Uterus (tissue), 4 donors: Measurements from ENCODE around the gene NRXN2. TPM values are rescaled to one million over a fixed set of nuclear protein-coding genes. Genes with fewer than 3 reads are reported as not detected.

ENCODE experiments used
- DNase-seq, 2 donors: peaks; one replicate each; pipeline ENCODE4 v3.0.0-alpha.2; 2019 to 2020
- H3K27ac ChIP-seq, 2 donors: fragments of 200-600 bp; sonication (generic); 1 replicate in 1 of 2; 2 replicates in 1 of 2; pipeline ENCODE4 v1.5.1; 2016 to 2018
- H3K27me3 ChIP-seq, 2 donors: fragments of 200-600 bp; sonication (generic); one replicate each; pipeline ENCODE4 v1.5.1; 2018 to 2019; ENCODE audit warnings: control low read depth in 1 of 2
- H3K36me3 ChIP-seq, 2 donors: fragments of 200-600 bp; sonication (generic); one replicate each; pipeline ENCODE4 v1.5.1; 2019; ENCODE audit warnings: control low read depth in 1 of 2
- H3K4me1 ChIP-seq, 2 donors: fragments of 200-600 bp; sonication (generic); one replicate each; pipeline ENCODE4 v1.5.1; 2018 to 2019; ENCODE audit warnings: control low read depth in 1 of 2
- H3K4me3 ChIP-seq, 2 donors: fragments of 200-600 bp; sonication (generic); 1 replicate in 1 of 2; 2 replicates in 1 of 2; pipeline ENCODE4 v1.5.1; 2018 to 2019; ENCODE audit warnings: mild to moderate bottlenecking in 1 of 2
- H3K9me3 ChIP-seq, 2 donors: fragments of 200-600 bp; sonication (generic); one replicate each; pipeline ENCODE4 v1.5.1; 2019; ENCODE audit warnings: control low read depth in 1 of 2
- CTCF ChIP-seq, 4 experiments: fragments of 200-600 bp in 2 of 4; fragments of 450-650 bp in 2 of 4; sonication (generic) in 2 of 4; IDR thresholded peaks; one replicate each; pipeline ENCODE4 v1.5.1; 2016 to 2019; ENCODE audit warnings: antibody characterized with exemption in 4 of 4, mild to moderate bottlenecking in 2 of 4, moderate library complexity in 1 of 4
- POLR2A ChIP-seq, 2 donors: fragments of 450-650 bp; IDR thresholded peaks; one replicate each; pipeline ENCODE4 v1.6.1; 2016; ENCODE audit warnings: antibody characterized with exemption in 2 of 2, mild to moderate bottlenecking in 1 of 2, moderate library complexity in 1 of 2
- intact Hi-C: fragments of 100-400 bp; cut with DNase I; formaldehyde crosslinking; loops from one replicate; pipeline ENCODE4 v1.15.1; 2023; ENCODE audit warnings: low total_unique reads
- total RNA-seq, 4 donors: library from RNA; depleted of rRNA in 3 of 4; stranded (reverse); fragments of >200 nt in 3 of 4; gene quantifications; one replicate each; pipeline versions ENCODE4 v1.1.0 to v1.2.4, GENCODE V29; 2014 to 2023
- donor health status: DM: yes; HTN: yes; CAD: no.

The NRXN2 gene
- total RNA-seq, 4 donors from 2014 or later: 0.88 to 48.4 (median 12.6) TPM

- no peak for DNase-seq
- Histone ChIP-seq H3K27me3 (no peaks in the 10 kb centered on the region), H3K4me1 (no peaks in the 10 kb centered on the region), H3K9me3 (no peaks in the 10 kb centered on the region), H3K27ac (no peak overlapping the region), H3K4me3 (no peak overlapping the region), H3K36me3 (no peaks in the 10 kb centered on the region)
- intact Hi-C loops: no loop called here
- TF ChIP-seq POLR2A (IDR thresholded peaks at IDR 0.05): no peak
- TF ChIP-seq CTCF (IDR thresholded peaks at IDR 0.05): no peak
Measured at GRCh38 chr11:64661146-64661545, 61.9 kb downstream of the NRXN2 start.

DNA sequence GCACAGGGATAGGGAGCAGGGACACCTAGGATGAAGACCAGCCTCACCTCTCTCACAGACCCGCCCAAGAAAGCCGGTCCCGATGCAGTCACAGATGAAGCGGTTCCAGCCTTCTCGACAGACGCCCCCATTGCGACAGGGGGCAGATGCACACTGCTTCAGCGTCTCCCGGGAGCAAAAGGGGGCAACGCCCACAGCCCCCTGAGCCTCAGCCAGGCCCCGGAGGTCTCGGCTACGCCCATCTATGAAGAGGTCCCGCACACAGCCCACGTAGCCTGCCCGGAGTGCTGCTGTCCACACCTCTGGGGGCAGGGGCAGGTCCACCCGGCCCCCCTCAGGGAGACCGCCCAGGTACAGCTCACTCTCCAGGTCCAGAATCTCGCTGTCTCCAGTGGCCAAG lies 62.3 kb downstream of the NRXN2 start:
- Histone ChIP-seq H3K4me1 (no peaks in the 10 kb centered on the region), H3K27me3 (no peaks in the 10 kb centered on the region), H3K9me3 (no peaks in the 10 kb centered on the region), H3K27ac (no peak overlapping the region), H3K36me3 (no peaks in the 10 kb centered on the region), H3K4me3 (no peak overlapping the region)
- intact Hi-C loops: no loop called here
- DNase-seq: no peak
- TF ChIP-seq CTCF (IDR thresholded peaks at IDR 0.05) (no peak), POLR2A (IDR thresholded peaks at IDR 0.05) (no peak)

DNA sequence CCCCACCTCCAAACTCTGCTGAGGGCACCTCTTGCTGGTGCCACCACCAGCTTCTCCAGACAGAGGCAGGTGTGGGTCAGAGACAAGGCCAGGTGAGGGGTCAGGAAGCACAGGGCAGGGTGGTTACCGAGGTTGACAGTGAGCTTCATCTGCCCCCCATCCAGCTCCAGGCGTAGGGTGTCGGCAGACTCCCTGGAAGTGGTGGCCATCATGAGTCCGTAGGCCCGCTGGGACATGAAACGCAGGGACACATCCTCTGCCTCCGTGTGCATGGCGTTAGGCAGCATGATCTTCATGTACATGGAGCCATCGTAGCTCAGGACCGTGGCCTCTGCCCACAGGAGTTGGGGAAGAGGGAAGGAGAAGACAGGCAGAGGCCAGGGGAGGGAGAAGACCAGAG lies 62.8 kb downstream of the NRXN2 start:
- Histone ChIP-seq H3K4me1 (no peaks in the 10 kb centered on the region), H3K4me3 (no peak overlapping the region), H3K36me3 (no peaks in the 10 kb centered on the region), H3K9me3 (no peaks in the 10 kb centered on the region), H3K27ac (no peak overlapping the region), H3K27me3 (no peaks in the 10 kb centered on the region)
- intact Hi-C loops: no loop called here
- no peak for TF ChIP-seq POLR2A (IDR thresholded peaks at IDR 0.05)
- no peak for TF ChIP-seq CTCF (IDR thresholded peaks at IDR 0.05)
- DNase-seq: no peak

DNA sequence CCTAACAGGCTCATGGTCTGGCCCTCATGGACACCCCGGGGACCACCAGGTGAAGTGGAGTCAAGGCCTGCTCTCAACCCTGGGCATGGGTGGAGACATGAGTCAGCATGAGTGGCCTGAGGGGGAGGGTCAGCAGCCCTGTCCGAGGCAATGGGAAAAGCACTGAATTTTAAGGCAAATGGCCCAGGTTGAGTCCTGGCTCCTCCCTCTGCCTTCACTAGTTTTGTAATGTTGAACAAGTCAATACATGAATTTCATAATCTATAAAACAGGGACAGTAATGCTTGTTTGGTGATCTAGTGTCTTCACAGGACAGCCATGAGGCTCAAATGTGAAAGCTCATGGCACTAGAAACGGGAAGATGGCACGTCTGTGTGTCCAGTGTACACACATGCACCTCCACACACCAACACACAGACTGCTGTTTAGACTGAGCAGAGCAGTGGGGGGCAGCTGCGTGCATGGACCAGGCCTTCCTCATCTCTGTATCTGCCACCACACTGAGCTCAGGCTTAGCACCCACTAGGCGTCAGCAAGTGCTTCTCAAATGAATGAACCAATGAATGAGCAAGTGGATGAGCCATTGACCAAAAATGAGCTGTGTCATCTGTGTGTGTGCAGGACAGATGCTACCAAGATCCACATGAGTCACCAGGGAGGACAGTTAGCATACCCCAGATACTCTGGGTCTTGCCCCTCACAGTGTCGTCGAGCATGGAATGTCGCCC lies 63.4 kb downstream of the NRXN2 start:
- no peak for TF ChIP-seq POLR2A (IDR thresholded peaks at IDR 0.05)
- TF ChIP-seq CTCF (IDR thresholded peaks at IDR 0.05): no peak
- no peak overlapping the region for H3K27ac ChIP-seq
- H3K4me3 ChIP-seq: no peak overlapping the region
- H3K27me3 ChIP-seq: no peaks in the 10 kb centered on the region
- no peaks in the 10 kb centered on the region for H3K4me1 ChIP-seq
- H3K36me3 ChIP-seq: no peaks in the 10 kb centered on the region
- H3K9me3 ChIP-seq: no peaks in the 10 kb centered on the region
- intact Hi-C loops: loop anchor here (10.0 kb wide), 1 partner anchor 205 kb away; no protein-coding TSS in a partner anchor
- DNase-seq: no peak

GRCh38 chr11:64658265-64658664 lies 64.7 kb downstream of the NRXN2 start:
- Histone ChIP-seq H3K9me3 (no peaks in the 10 kb centered on the region), H3K4me1 (no peaks in the 10 kb centered on the region), H3K4me3 (no peak overlapping the region), H3K27ac (no peak overlapping the region), H3K36me3 (no peaks in the 10 kb centered on the region), H3K27me3 (no peaks in the 10 kb centered on the region)
- no peak for DNase-seq
- intact Hi-C loops: loop anchor here (10.0 kb wide), 1 partner anchor 203 kb away; no protein-coding TSS in a partner anchor
- TF ChIP-seq CTCF (IDR thresholded peaks at IDR 0.05): no peak
- no peak for TF ChIP-seq POLR2A (IDR thresholded peaks at IDR 0.05)
